NCI-H510A treated with DMSO at 0.1 percent for 48 hours (cell line): Measurements from ENCODE around the gene HAGHL.

Experiments used
- DNase-seq: peaks from one replicate; lab custom pipeline; 2025; lab: John Stamatoyannopoulos, UW

HAGHL gene

GRCh38 chr16:759110-759910 lies 32.4 kb downstream of the HAGHL start:
- DNase-seq = no peak

- no peak for DNase-seq
Observed at GRCh38 chr16:760065-760464, 33.2 kb downstream of the HAGHL start.

- DNase-seq = no peak
Observed at GRCh38 chr16:760545-761343, 33.8 kb downstream of the HAGHL start, which contains the start of gene MSLN. Gene MSLN (plus strand): TSS chr16:760734. CDS start chr16:762681, 1,947 bp downstream.

GRCh38 chr16:761625-762513 lies 35.0 kb downstream of the HAGHL start:
- no peak for DNase-seq

- no peak for DNase-seq
Observed at GRCh38 chr16:762595-763268, 35.8 kb downstream of the HAGHL start.

- DNase-seq = no peak
Observed at GRCh38 chr16:763369-764183, 36.7 kb downstream of the HAGHL start.

- no peak for DNase-seq
Observed at GRCh38 chr16:764184-764750, 37.4 kb downstream of the HAGHL start.

GRCh38 chr16:764848-765487 lies 38.1 kb downstream of the HAGHL start:
- DNase-seq = no peak

GRCh38 chr16:765488-765865 lies 38.6 kb downstream of the HAGHL start:
- DNase-seq = no peak

GRCh38 chr16:766008-766819 lies 39.3 kb downstream of the HAGHL start:
- no peak for DNase-seq

GRCh38 chr16:766820-767640 lies 40.1 kb downstream of the HAGHL start:
- no peak for DNase-seq

GRCh38 chr16:767743-768235 lies 40.9 kb downstream of the HAGHL start:
- no peak for DNase-seq

- no peak for DNase-seq
Observed at GRCh38 chr16:768428-768827, 41.5 kb downstream of the HAGHL start.

- DNase-seq = no peak
Observed at GRCh38 chr16:769184-769784, 42.4 kb downstream of the HAGHL start.

GRCh38 chr16:769934-770333 lies 43.0 kb downstream of the HAGHL start:
- no peak for DNase-seq

GRCh38 chr16:770411-770810 lies 43.5 kb downstream of the HAGHL start:
- no peak for DNase-seq

GRCh38 chr16:772959-773358 lies 46.1 kb downstream of the HAGHL start:
- DNase-seq = no peak
